DOHH2 (cell line): ENCODE data around the gene ATF7IP2.

Experiments used
- CTCF ChIP-seq: fragments of 200-600 bp; sonication (generic); IDR thresholded peaks from one replicate; pipeline ENCODE4 v1.5.1; 2014; ENCODE audit warnings: antibody characterized with exemption, mild to moderate bottlenecking, low read depth, low read length; ENCODE audit not compliant: poor library complexity, severe bottlenecking
- EZH2phosphoT487 ChIP-seq: fragments of 200-600 bp; sonication (generic); IDR thresholded peaks from 2 replicates; pipeline ENCODE4 v1.6.1; 2017; ENCODE audit warnings: borderline replicate concordance, mild to moderate bottlenecking, antibody characterized with exemption, low read length, moderate library complexity, mixed read lengths

DNA sequence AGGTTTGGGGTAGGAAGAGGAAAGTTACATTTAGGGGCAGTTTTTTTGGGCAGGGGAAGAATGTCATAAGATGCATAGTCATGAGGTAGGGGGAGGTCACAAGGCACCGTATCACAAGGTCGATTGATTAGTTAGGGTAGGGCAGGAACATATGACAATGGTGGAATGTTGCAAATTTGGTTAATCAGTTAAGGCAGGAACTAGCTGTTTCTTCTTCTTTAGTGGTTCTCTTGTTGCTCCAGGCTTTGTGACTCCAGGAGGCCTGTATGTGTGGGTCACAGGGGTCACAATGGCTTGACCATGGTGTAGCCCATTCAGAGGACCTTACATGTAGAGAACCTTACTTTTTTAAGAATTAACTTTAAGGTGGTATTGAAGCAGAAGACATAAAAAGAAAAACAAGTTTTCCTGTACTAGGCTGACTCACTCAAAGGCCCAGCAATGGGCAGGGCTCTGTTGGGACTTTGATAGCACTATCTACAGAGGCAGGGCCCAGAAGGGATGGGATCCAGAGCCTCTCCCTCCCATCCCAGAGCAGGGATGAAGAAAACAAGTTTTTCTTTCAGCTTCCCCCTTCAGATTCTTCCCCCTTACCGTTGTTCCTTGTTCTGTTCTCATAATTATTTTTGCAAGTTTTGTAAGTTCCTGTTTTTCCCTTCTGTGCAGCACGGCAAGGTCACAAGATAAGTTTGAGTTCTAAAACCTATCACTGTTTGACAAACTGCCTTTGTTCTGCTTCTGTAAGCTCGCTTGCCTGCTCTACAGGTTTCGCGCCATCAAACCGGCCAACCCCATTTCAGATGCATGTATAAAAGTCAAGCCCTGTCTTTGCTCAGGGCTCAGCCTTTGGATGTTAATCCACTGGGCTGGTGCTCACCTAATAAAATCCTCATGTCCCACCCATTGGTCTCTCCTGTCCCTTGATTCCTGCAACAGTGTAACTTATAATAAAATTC is 45.8 kb upstream of the ATF7IP2 start:
- TF ChIP-seq CTCF (no peak), EZH2phosphoT487 (no peak)
